CD4-positive, alpha-beta T cell treated with Interleukin-15 for 1 hour (primary cell): ENCODE results near the gene GFPT2.

Experiments used
- DNase-seq: peaks from one replicate; pipeline ENCODE4 v3.0.0-alpha.2; 2020

Gene GFPT2

DNA sequence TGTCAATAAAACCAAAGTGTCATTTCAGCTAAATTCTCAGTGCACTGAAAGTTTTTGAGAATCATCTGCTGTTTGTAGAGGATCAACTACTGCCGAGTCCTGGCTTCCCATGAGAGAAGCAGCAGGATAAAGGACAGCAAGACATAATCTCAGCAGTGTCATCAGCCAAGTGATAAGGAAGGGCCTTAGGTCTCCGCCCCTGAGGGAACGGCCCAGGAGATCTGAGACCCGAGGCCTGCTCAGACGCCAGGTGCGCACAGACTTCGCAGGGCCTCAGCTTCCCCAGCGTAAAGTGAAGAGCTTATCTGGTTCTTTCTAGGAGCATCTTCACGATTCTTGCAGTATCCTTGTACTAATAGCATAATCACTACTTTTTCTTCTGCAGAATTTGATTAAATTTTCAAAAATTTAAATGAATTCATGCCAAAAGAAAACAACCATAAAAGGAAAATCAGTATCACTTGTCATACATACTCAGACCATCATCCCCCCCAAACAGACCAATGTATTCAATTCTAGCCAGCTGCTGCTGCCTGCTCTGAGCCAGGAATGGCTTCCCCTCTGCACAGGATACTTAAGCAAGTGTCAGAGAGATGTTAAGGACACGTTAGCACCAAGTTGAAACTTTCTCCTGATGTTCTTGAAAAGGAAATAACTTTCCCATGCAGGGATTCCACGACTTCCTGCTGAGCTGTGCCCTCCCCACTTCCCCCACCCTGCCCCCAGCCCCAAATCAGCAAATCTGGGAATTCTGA, 2.2 kb downstream of the GFPT2 start:
- no peak for DNase-seq

DNA sequence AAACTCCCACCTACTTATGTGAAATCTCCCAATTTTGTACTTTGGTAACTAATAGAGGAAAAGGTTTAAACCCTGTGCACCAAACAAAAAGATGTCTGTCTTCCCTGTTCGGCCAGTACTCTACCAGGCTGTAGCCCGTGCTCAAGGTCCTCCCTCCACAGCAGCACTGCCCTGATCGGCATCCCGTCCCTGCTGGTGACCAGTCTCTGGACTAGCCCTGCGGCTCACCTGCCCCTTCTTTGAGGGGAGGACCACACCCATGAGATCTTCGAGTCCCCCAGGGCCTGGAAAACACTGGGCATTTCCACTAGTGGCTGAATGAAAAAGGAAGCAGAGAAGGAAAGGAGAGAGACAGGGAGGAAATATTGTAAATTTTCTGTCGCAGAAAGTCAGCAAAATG, 2.8 kb downstream of the GFPT2 start:
- DNase-seq: no peak

DNA sequence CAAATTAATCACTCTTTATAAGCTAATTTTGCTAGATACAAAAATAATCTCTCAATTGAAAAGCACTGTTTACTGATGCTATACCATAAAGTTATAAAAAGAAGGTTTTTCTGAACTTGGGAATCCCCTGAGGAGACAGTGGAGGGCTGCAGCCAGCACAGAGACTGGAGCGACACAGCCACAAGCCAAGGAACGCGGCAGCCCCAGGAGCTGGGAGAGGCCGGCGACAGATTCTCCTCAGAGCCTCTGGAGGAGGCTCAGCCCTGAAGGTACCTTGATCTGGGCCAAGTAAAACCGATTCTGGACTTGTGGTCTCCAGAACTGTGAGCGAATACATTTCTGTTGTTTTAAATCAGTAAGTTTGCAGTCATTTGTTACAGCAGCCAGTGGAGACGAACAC, 3.7 kb downstream of the GFPT2 start:
- no peak for DNase-seq

DNA sequence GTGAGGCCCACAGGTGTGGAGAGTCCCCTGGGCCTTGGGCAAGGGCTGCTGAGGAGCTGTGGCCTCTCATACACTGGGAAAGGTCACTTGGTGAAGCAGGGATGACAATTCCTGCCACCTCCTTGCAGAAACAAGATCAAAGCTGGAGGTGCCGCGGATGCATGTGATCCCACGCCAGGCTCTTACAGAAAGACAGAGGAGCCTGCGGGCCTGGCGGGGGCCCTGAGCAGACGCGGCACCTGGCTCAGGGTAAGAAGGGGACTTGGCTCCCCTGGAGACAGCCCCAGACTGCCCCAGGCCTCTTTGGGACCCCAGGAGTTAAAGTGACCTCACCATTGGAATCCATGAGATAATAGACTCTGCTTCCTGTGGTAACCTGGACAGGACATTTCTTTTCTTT, 4.8 kb downstream of the GFPT2 start:
- no peak for DNase-seq

DNA sequence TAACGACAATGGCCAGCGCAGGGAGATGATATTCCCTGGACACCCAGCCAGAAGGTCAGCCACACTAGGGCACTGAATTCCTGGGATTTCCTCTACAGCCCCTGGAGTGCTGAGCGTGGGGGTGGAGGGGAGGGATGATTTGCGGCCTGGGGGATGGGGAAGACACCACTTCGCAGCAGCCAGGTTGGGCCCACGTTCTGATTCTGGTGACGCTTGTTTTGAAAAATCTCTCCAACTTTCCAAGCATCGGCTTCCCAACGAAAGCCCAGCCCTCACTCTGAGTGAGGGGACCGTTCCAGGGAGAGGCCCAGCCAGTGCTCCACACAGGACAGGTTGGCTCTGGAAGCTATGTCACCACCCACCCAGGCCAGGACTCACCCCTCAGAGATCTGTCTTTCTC, 5.4 kb downstream of the GFPT2 start:
- DNase-seq: no peak

DNA sequence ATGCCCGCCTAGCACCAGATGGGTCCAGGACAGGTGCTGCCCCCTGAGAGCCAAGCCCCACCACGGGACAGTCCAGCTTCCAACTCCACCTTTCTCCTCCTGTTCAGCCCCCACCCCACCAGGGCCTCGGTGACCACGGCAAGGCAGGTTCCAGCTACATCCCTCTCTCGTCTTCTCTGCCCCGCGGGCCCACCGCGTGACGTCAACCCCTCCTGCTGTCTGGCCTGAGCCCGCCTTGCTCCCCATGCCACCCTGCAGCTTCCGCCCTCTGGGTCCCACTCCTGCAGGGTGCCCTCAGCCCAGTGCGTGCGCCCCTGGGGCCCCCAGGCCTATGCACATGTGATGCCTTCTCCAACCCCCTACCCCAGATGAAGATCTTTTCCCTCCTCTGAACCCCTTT, 6.8 kb downstream of the GFPT2 start:
- DNase-seq: no peak

DNA sequence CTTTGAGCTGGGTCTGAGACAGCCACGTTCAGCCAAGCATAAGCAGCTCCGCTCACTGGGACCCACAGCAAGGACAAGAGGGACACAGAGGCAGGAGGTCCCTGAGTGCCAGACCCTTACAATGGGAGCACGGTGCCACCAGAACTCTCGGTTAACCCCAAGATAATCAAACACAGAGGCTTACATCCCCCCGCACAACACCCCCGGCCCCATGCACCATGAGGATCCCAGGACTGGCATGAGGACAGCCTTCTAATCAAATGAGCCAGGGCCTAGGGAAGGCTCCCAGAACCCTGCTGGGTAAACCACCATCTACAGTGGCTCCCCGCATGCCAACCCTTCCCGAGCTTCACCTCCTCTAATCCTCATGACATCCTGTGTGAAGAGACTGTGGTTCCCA, 7.4 kb downstream of the GFPT2 start:
- DNase-seq: no peak

DNA sequence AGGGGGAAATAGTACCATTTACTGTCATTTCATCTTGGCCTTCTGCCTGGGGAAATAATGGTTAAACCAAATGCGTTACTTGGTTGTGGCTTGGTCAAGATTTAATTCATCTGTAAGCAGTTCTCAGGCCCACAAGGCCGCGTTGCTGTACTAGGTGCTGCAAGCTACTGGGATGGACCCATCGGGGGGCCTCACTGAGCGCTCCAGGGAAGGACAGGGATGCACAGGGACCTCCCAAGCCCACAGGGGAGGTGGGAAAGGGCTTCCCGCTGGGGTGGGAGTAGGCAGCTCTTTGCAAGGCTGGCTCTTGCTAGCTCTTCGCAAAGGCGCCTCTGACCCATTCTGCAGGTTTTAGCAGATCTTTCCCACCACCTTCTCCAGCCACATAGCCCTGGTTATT, 8.0 kb downstream of the GFPT2 start:
- no peak for DNase-seq

DNA sequence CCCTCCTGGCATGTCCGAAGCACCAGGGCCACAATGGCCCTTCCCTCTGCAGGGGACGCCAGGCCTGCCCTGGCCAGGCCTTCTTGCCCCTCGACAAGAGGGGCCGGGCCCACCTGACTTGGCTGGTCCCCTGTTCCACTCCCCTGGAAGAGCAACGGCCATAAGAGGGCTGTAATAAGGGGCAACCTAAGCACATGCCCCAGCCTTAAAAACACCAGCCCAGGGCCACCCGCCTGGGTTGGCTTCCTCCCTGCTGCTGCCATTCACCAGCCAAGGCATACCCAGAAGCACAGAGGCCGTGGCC, 8.5 kb downstream of the GFPT2 start:
- DNase-seq: no peak

DNA sequence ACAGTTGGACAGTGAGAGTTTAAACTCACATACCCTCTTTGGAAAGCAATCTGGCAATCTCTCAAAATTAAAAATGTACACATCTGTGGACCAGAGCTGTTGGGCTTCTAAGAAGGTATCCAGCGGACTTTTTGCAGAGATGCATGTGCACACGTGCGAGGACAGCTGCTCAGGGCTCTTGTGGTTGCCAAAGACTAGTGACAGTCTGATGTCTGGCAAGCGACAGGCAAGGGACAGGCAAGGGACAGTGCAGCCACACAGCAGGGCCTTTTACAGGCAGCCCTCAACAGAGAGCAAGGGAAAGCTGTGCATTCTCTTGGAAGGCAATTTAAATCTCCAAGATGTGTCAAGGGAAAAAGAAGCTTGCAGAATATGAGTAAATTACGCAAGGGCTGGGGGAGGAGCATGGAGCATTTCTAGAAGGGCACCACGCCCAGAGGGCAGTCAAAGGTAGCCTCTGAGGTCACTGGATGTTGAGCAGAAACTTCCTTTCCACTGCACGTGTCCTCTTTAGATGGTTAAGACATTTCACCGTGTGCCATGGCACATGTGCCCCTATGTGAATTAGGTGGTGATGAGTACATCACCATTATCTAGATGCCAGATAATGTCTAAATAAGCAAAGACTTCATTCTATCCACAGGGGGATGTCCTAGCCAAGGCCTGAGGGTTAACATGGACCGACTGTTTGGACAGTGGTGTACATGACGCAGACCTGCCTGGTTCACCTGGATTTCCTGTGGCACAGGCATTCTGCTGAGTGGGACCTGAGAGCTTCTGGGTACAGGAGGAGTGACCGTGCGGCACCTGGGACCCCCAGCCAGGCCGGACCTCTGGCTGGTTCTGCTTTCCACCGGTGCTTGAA, 9.1 kb downstream of the GFPT2 start:
- no peak for DNase-seq

DNA sequence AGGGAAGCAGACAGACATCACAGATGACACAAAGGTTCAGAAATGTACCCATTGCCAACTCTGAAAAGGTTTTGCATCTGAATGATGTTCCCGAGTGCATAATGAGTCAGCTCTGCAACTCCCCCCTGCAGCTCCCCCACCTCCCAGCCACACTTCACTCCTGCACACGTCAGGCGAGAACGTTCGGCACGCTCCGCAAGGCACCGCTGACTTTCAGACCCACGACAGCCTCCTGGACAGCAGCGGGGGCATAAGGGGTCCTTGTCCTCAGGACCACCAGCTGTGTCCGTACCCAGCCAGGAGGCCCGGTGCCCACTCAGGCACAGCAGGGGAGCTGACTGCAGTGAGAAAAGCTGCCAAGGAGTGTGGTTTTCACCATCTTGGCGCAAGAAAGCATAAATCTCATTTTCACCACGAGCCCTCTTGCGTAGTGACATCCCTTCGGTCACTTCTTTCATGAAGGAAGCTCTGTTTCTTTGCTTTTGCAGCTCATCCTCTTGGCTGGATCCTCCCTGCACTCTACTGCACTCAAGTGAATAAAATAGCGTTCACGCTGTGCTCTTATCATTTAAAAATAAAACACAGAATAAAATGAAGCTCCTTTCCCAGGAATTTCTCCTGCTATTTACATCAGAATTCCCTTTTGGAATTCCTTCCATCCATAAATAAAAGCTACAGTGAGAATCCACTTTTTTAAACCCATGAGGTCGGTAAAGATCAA, 9.9 kb downstream of the GFPT2 start:
- no peak for DNase-seq

DNA sequence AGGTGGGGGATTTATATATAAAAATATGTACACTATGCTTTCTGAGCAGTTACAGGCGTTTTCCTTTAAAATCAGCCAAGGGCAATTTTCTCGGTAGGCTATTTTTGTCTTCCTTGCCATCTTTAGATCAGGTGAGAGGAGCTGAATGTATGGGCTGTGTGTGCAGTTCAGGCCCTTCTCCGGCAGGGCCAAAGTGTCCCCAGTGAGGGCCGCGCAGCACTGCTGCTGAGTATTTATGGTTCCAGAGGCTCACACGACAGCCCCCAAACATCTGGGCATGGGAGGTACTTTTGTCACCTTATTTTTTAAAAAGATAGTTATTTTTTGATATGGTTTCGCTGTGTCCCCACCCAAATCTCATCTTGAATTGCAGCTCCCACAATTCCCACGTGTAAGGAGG, 11.5 kb downstream of the GFPT2 start:
- DNase-seq: no peak

DNA sequence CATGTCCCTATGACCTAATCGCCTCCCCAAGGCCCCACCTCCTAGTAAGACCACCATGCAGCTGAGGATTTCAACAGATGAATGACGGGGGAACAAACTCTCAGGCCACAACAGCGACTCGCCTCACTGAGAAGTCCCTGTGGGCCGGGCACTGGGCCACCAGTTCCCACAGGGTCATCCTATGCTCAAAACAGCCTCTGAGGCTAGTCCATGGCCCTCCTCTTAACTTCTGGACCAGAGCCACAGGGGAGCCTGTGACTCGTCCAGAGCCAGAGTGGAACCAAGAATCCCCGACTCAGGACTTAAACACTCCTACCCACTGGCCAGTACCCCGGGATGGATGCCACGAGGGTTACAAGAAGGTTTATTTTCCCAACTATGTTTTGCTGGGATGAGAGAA, 12.3 kb downstream of the GFPT2 start:
- no peak for DNase-seq

DNA sequence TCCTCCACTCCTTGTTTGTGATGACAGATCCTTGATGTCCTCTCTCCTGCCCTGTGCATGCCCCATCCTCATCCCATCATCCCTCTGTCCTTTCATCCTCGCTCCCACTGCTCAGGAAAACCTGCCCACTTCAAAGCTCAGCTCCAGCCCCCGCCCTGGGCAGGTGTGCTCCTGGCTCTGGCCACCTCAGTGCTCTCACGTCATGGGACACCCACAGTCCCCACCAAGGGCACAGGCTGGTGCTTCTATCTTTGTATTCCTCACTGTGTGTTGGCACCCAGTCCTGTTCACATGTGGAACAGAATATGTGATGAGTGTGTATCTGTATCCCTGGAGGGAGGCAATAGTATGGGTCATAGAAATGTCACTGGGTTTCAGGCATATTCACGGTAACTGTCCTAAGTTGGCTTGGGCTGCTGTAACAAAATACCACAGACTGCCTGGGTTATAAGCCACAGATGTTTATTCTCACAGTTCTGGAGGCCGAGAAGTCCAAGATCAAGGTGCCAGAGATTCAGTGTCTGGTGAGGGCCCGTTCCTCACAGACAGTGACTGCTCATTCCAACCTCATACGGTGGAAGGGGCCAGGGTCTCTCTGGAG, 13.5 kb downstream of the GFPT2 start:
- DNase-seq: no peak

DNA sequence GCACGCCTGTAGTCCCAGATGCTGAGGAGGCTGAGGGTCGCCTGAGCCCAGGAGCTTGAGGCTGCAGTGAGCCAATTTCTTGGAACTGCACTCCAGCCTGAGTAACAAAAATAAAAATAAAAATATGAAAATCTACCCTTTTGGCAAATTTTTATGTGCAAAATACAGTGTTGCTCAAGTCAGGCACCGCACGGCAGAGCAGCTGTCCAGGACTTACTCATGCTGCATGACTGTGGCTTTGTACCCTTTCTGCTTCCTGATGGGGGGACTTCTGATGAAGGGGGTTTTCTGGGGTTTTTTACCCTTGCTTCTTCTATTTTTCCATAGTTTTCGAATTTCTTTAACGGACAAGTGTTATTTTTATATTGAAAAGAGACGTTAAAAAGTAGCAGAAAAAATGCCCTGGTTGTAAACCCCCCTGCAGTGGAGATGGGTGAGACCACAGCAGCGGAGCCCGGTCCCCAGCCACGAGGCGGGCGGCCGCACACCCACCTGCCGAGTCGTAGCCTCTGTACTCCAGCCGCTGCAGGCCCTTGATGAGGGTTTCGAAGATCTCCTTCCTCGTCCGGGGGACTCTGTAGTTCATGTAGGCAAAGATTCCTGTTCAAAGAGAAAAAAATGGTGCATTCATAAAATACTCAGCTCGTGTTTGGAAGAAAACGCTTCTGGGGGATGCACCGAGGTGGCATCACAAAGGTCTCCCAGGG, 15.0 kb downstream of the GFPT2 start:
- no peak for DNase-seq

DNA sequence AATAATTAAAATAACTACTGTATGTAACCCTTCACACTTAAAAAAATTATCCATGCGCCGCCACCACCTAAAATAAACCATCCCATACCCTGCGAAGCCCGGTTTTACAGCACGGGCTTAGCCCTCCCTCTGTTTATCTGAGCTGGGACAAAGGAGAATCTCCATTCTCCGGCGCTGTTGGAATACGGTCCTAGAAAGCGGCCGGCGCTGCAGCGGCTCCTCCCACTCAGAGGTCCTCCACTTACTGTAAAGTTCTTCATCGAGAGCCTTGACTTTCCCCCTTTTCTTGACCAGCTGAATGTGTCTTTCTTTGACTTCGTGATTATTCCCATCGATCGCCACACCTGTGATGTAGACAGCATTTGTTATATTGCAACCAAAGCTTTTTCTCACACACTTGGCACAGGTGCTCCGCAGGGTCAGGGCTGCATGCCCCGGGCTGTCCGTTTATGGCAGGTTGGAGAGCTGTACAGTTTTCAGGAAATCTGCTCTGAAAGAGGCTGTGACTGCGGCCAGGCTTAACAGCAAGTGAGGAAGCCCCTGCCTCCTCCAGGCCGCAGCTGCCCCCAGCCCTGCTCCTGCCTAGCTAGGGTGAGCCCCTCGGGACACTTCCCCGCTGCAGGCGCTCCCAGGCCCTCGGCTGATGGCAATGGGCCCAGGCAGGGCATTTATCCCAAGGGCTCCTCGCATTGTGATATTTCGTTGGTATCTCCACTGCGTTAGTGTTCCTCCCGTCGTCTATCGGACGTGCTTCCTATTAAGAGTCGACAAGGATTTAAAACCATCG, 16.7 kb downstream of the GFPT2 start:
- DNase-seq: no peak

DNA sequence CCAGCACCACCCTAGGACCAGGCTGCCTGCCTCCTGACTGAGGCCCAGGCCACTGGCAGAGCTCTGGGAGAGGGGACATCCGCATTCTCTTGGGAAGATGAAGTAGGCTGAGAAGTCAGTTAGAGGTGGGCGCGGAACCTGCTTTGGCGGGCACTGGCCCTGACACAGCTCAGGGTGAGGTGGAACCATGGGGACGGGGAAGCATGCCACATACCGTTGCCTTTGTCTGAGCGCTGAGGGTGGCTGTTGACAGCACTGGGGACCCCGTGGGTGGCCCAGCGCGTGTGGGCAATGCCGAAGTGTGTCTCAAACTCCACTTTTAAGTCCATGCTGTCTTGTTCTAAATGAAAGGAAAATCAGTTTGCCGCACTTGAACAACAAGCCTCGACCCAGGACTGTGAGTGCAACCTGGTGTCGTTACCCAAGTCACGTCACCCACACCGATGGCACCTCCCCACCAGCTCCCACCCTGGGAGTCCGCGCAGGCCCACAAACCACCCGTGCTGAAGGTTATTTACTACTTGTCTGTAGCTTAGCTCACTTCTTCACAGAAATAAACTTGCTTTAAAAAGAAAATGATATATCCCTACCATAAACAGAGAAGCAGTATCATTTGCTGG, 17.4 kb downstream of the GFPT2 start:
- DNase-seq: no peak

DNA sequence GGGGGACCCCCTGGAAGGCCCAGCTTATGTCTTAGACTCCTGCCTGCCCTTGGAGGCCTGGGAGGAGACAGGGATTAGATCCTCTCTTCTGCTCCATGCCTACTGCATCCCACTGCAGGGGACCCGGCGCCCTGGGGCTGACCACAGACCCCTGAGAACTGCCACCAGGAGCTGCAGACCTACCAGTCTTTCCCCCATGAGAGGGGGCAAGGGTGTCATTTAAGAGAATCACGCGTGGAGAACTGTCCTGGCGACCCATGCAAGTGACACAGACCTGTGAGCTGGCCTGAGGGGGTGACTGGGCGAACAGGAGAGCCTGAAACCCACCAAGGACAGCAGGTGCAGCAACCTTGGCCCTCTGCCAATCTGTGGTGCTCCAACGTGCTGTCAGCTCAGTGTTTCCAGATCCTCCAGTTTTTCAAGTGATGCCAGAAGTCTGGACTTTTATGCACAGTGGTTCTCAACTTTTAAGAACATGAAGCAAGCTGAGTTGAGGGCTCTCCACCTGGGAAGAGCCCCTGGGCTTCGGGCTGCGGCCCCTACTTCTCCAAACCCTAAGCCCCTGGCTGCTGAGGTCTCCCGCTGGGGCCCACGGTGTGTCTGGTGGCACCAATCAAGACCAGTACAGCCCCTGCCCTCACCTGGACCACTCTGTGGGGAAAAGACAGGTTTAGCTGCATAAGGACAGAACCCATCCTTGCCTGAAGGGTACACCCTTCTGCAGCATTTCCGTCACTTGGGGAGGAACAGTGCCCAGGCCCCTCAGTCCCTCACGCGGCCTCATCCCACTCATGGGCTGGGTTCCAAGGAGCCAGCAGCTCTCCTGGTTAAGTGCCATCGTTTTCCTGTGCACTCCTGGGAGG, 18.2 kb downstream of the GFPT2 start:
- DNase-seq: no peak

DNA sequence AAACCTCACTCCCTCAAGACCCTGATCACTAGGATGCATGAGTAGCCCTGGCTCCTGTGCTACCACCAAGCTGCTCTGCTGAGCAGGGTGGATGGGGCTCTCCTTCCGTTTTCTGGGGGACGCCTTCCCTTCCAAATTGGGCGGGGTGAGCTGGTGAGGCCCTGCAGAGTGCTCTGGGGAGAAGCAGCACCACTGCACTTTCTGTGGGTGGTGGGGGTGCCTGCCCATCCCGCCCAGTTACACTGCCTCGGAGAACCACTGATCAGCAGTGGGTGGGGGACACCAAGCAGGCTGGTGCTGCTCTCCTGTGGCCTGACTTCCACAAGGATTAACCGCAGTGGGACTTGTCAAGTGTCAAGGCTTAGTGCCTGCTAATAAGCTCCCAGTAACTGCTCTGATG, 19.0 kb downstream of the GFPT2 start:
- no peak for DNase-seq

DNA sequence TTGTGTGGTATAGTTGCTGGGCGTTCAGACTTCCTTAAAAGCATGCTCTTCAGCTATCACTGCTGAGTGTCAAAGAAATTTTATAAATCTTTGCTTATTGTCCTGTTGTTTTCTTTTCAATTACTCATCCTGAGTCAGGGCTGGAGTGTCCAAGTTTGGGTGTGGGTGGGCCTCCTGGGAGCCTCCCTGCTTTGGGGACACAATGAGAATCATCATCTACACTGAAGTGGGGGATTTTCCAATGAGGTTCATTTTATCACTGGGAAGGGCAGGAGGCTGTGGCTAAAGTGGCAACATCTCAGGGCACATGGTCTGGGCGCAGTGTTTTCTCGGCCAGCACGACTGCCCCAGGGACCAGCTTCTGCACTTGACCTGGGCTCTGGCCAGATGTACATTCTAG, 19.5 kb downstream of the GFPT2 start:
- no peak for DNase-seq

DNA sequence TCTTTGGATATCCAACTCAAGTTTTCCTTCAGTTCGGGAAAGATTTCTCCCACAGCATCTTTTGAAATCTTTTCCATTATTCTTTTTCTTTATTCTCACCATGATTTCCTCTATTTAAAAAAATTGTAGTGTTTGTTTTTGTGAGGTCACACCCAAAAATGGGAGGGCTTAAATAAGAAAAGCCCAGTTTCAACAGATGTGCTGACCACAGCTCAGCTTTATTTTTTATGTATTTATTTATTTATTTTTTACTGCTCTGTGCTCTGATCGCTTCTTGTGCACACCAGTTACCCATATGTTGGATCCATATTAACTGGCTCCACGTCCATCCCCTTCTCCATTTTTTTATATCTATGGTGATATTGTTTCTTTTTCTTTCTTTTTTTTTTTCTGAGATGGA, 20.3 kb downstream of the GFPT2 start:
- DNase-seq: no peak
